ENCODE data around the gene VAMP4. TPM values are rescaled to one million over a fixed set of nuclear protein-coding genes. Genes with fewer than 3 reads are reported as not detected.
"Not testable (repeated sequence)": the region's sequence is repeated elsewhere in the genome, so short reads cannot be mapped to it uniquely, and the experiment has no call there.

Gene VAMP4
- total RNA-seq, 1 donor from 2014 or later, result 5.0 TPM

DNA sequence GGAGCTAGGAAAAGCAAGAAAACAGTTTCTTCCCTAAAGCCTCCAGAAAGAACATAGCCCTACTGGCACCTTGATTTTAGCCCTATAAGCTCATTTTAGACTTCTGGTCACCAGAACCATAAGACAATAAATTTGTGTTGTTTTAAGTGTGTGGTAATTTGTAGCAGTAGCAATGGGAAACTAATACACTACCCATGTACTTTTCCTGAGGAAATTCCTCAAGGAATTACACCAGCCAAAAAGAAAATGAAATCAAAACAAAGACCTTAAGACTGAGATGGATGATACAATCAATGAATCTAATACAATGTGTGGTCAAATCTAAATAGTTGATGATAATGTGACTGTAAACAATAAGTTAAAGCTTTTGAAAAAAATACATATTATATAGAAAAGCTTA lies 11.8 kb downstream of the VAMP4 start:
- FAIRE-seq, result no peak
- no peak for DNase-seq (ENCODE audit: low read depth)

DNA sequence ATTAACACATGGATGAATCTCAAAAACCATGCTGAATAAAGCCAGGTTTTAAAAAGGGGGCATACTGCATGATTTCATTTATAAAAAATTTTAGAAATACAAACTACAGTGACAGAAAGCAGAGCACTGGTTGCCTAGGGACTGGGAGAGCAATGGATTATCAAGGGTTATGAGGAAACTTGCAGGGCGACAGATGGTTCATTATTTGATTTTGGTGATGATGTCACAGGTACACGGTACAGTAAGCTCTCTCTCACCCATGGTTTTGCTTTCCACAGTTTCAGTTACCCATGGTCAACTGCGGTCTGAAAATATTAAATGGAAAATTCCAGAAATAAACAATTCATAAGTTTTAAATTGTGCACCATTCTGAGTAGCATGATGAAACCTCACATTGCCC lies 14.1 kb downstream of the VAMP4 start:
- H3K27me3 ChIP-seq (ENCODE audit: control insufficient read depth, insufficient read depth, low read length), result no peaks in the 10 kb centered on the region
- TF ChIP-seq, protein P1, sequence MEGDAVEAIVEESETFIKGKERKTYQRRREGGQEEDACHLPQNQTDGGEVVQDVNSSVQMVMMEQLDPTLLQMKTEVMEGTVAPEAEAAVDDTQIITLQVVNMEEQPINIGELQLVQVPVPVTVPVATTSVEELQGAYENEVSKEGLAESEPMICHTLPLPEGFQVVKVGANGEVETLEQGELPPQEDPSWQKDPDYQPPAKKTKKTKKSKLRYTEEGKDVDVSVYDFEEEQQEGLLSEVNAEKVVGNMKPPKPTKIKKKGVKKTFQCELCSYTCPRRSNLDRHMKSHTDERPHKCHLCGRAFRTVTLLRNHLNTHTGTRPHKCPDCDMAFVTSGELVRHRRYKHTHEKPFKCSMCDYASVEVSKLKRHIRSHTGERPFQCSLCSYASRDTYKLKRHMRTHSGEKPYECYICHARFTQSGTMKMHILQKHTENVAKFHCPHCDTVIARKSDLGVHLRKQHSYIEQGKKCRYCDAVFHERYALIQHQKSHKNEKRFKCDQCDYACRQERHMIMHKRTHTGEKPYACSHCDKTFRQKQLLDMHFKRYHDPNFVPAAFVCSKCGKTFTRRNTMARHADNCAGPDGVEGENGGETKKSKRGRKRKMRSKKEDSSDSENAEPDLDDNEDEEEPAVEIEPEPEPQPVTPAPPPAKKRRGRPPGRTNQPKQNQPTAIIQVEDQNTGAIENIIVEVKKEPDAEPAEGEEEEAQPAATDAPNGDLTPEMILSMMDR (IDR thresholded peaks at IDR 0.05; ENCODE audit: insufficient read depth, low read length, severe bottlenecking), result no peak
- H3K36me3 ChIP-seq (ENCODE audit: control insufficient read depth, insufficient read depth, low read length), result peaks cover 2% of the 10 kb centered on the region
- FAIRE-seq, result no peak
- no peak overlapping the region for H3K4me3 ChIP-seq (ENCODE audit: low read depth, low read length)
- DNase-seq (ENCODE audit: low read depth), result no peak

More for the DNA sequence above, 11.8 kb downstream of the VAMP4 start:
- H3K27me3 ChIP-seq (ENCODE audit: control insufficient read depth, insufficient read depth, low read length), result no peaks in the 10 kb centered on the region
- H3K36me3 ChIP-seq (ENCODE audit: control insufficient read depth, insufficient read depth, low read length), result peaks cover 2% of the 10 kb centered on the region
- TF ChIP-seq, protein P1 (IDR thresholded peaks at IDR 0.05; ENCODE audit: insufficient read depth, low read length, severe bottlenecking), result no peak
- no peak overlapping the region for H3K4me3 ChIP-seq (ENCODE audit: low read depth, low read length)

DNA sequence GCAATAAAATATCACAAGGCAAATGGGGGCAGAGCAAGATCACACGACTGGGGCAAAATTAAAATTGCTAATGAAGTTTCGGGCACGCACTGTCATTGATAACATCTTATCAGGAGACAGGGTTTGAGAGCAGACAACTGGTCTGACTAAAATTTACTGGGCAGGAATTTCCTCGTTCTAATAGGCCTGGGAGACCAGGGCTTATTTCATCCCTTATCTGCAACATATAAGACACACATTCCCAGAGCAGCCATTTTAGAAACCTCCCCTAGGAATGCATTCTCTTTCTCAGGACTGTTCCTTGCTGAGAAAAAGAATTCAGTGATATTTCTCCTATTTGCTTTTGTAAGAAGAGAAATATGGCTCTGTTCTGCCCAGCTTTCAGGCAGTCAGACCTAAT lies 18.7 kb downstream of the VAMP4 start:
- FAIRE-seq, result not testable (repeated sequence)

DNA sequence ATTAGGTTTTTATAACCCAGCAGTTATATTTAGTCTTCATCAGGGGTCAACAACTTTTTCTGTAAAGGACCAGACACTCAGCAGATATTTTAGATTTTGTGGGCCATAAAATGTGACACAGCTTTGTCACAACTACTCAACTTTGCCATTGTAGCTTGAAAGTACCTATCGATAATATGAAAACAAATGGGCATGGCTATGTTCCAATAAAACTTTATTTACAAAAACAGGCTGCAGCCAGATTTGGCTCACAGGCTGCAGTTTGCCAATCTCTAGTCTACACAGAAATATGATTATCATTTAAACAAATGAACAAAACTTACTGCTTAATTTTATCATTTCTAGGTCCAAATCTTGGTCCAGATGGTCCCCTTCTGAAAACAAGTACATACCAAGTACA lies 23.0 kb downstream of the VAMP4 start:
- Histone ChIP-seq H3K27me3 (ENCODE audit: control insufficient read depth, insufficient read depth, low read length) (no peaks in the 10 kb centered on the region), H3K4me3 (ENCODE audit: low read depth, low read length) (no peak overlapping the region), H3K36me3 (ENCODE audit: control insufficient read depth, insufficient read depth, low read length) (no peaks in the 10 kb centered on the region)
- FAIRE-seq, result no peak
- TF ChIP-seq, protein P1 (IDR thresholded peaks at IDR 0.05; ENCODE audit: insufficient read depth, low read length, severe bottlenecking), result no peak
- DNase-seq (ENCODE audit: low read depth), result no peak

More for the DNA sequence above, 18.7 kb downstream of the VAMP4 start:
- H3K4me3 ChIP-seq (ENCODE audit: low read depth, low read length); H3K27me3 ChIP-seq (ENCODE audit: control insufficient read depth, insufficient read depth, low read length); DNase-seq (ENCODE audit: low read depth); H3K36me3 ChIP-seq (ENCODE audit: control insufficient read depth, insufficient read depth, low read length): not testable (repeated sequence)

DNA sequence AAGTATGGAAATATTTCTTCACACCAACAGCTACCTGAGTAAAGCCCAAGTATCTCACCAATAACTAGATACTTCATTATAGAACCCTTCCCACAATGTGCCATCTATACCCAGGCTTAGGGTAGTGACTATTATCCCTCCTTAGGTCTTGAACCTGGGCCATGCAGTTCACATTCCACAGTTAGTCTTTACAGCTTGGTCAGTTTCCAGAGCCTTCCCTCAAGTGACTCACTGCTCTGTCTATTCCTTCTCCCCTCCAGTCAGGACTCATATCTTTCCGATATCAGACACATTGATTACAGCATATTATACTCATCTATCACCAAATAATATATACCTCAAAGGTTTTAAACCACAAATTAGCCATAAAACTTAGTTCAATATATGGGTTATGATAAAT lies 23.6 kb downstream of the VAMP4 start:
- H3K4me3 ChIP-seq (ENCODE audit: low read depth, low read length), result no peak overlapping the region
- H3K27me3 ChIP-seq (ENCODE audit: control insufficient read depth, insufficient read depth, low read length), result no peaks in the 10 kb centered on the region
- TF ChIP-seq, protein P1 (IDR thresholded peaks at IDR 0.05; ENCODE audit: insufficient read depth, low read length, severe bottlenecking), result no peak
- FAIRE-seq (no peak), DNase-seq (ENCODE audit: low read depth) (no peak)
- no peaks in the 10 kb centered on the region for H3K36me3 ChIP-seq (ENCODE audit: control insufficient read depth, insufficient read depth, low read length)

DNA sequence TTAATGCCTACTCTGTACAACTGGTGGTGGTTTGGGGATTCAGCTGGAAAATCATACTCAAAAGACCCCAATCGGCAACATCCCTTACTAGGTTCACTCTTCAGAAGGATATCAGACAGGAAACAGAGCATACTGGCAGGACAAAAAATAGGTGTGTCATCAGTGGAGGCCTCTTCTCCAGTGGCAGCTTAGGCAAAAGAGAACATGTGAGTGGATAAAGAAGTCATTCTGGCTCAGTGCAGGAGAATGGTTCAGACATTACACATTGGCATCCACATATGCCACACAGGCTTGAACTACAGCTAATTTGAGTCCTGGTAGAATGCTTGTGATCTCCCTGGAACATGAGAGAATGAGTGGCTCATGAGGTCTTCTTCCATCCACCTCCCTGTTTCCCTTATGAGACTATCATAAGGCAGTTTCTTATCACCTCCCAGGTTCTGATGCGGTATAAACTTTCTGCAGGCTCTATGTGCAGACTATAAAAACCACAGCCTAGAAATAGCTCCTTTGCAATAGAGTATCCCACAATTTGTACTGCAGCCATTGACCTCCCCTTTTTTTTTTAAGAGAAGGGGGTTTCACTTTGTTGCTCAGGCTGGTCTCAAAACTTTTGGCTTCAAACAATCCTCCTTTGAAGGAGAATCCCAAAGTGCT lies 24.7 kb downstream of the VAMP4 start:
- TF ChIP-seq, protein P1 (IDR thresholded peaks at IDR 0.05; ENCODE audit: insufficient read depth, low read length, severe bottlenecking), result no peak
- DNase-seq (ENCODE audit: low read depth) (peak; percentile 10), FAIRE-seq (no peak)

More for the DNA sequence above, 24.7 kb downstream of the VAMP4 start:
- H3K36me3 ChIP-seq (ENCODE audit: control insufficient read depth, insufficient read depth, low read length), result no peaks in the 10 kb centered on the region
- no peak overlapping the region for H3K4me3 ChIP-seq (ENCODE audit: low read depth, low read length)
- no peaks in the 10 kb centered on the region for H3K27me3 ChIP-seq (ENCODE audit: control insufficient read depth, insufficient read depth, low read length)
